ENCODE results near the gene GTF3C2.

The GTF3C2 gene

DNA sequence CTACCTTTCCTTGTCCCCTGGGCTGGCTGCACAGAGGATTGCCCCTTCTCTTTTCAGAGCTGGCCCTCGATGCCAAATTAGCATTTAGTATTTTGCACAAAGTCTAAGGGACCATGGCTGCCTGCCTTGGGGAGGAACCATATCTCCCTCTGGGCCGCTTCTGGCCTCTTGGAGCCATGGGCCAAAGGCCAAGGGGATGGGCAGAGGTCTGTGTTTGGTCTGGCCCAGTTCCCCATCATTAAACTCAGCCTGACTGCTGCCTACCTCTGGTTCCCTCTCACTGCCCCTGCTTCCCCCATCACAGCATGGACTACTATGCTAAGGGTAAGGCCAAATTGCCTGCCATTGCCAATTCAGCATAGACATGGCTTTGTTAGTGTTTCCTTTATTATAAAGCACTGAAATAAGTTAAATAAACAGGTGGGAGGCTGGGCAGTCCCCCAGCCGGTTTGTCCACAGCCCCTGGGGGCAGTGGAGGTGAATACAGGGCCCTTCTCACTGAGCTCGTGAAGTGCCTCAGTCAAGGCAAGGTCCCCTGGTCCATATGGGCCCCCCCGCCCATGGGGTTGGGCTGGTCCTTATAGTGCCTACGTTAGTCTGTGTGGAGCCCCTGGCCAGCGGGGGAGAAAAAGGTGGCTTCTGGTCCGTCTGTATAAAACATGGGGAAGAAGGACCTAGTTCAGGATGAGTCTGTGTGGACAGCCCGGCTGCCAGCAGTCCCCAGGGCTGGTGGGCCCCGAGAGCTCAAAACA, 20.5 kb upstream of the GTF3C2 start:
- no peak overlapping the region for H3K4me3 Mint-ChIP-seq
- peaks cover 51% of the 10 kb centered on the region for H3K4me1 Mint-ChIP-seq
- H3K9me3 Mint-ChIP-seq = no peaks in the 10 kb centered on the region
- no peak overlapping the region for H3K27ac Mint-ChIP-seq
- no peaks in the 10 kb centered on the region for H3K27me3 Mint-ChIP-seq
- peaks cover 17% of the 10 kb centered on the region for H3K36me3 Mint-ChIP-seq

DNA sequence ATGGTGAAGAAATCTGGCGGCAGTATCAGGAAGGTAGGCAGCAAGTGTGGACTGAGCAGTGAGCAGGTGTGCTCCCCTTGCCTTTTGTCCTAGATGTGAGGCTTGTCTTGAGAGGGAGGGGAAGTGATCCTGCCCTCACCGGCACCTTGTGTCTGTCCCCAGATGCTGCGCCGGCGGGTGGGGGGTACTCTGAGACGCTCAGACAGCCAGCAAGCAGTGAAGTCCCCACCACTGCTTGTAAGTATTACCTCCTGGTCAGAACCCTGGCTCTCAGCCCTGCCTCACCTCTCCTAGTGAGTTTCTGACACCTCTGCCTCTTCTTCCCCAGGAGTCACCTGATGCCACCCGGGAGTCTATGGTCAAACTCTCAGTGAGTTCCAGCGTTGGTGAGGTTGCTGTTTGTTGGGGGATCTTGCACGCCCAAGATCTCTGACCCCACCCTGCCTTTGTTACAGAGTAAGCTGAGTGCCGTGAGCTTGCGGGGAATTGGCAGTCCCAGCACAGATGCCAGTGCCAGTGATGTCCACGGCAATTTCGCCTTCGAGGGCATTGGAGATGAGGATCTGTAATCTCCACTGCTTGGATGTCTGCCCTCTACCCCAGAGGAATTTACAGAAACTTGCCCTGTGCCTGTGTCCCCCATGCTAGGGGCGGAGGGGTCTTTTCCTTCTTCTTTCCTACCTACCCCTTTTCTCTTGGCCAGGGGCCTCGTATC, 19.7 kb upstream of the GTF3C2 start:
- Mint-ChIP-seq H3K4me1 (peaks cover 51% of the 10 kb centered on the region), H3K36me3 (peaks cover 18% of the 10 kb centered on the region), H3K4me3 (no peak overlapping the region), H3K9me3 (no peaks in the 10 kb centered on the region), H3K27me3 (no peaks in the 10 kb centered on the region), H3K27ac (no peak overlapping the region)

DNA sequence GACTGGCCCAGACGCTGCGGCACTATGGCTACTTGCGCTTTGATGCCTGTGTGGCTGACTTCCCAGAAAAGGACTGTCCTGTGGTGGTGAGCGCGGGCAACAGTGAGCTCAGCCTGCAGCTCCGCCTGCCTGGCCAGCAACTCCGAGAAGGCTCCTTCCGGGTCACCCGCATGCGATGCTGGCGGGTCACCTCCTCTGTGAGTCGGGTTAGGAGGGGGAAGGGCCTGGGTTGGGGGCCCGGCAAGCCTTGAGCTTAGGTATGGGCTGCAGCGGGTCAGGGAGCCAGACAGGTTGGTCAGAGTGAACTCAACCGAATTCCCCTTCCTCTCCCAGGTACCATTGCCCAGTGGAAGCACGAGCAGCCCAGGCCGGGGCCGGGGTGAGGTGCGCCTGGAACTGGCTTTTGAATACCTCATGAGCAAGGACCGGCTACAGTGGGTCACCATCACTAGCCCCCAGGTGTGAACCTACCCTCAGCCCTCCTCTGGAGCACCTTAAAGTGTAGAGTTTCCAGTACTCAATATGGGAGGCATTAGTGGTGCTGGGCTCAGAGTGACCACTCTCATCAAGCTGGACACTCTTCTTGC, 19.0 kb upstream of the GTF3C2 start:
- no peak overlapping the region for H3K4me3 Mint-ChIP-seq
- H3K9me3 Mint-ChIP-seq = no peaks in the 10 kb centered on the region
- H3K27ac Mint-ChIP-seq = no peak overlapping the region
- peaks cover 45% of the 10 kb centered on the region for H3K4me1 Mint-ChIP-seq
- peaks cover 19% of the 10 kb centered on the region for H3K36me3 Mint-ChIP-seq
- H3K27me3 Mint-ChIP-seq = no peaks in the 10 kb centered on the region

DNA sequence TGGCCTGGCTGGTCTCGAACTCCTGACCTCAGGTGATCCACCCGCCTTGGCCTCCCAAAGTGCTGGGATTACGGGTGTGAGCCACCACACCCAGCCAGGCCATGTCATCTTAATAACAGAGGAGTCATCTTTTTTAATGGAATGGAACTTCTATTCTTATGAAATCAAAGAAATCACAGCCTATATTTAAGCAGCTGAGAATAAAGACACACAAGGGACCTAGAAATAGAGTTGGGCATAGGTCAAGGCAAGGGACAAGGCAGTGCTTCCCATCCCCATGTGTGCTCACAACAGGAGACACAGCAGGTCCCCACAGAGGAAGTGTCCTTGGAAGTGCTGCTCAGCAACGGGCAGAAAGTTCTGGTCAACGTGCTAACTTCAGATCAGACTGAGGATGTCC, 17.0 kb upstream of the GTF3C2 start:
- Mint-ChIP-seq H3K36me3 (peaks cover 21% of the 10 kb centered on the region), H3K9me3 (no peaks in the 10 kb centered on the region), H3K27ac (no peak overlapping the region), H3K27me3 (no peaks in the 10 kb centered on the region), H3K4me3 (no peak overlapping the region), H3K4me1 (peaks cover 43% of the 10 kb centered on the region)

DNA sequence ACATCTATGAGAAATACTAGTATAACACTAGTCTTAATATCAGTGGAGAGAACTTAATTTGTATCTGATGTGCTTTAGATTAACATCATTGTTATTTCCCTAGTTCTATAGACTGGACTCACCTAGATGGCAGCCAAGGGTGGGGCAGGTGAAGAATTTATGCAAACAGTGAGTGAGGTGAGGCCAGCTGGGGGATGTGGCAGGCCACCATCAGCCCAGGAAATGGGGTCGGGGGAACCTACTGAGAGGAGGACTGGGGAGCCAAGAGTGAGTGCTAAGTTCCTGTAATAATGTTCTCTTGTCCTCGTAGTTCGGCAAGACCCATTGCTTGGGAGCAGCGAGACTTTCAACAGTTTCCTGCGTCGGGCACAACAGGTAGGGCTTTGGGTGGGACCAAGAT, 16.4 kb upstream of the GTF3C2 start:
- H3K9me3 Mint-ChIP-seq = no peaks in the 10 kb centered on the region
- H3K27ac Mint-ChIP-seq = peak overlapping the region; percentile 39
- no peaks in the 10 kb centered on the region for H3K27me3 Mint-ChIP-seq
- H3K4me1 Mint-ChIP-seq = peaks cover 45% of the 10 kb centered on the region
- peak overlapping the region; percentile 11 for H3K4me3 Mint-ChIP-seq
- peaks cover 21% of the 10 kb centered on the region for H3K36me3 Mint-ChIP-seq

DNA sequence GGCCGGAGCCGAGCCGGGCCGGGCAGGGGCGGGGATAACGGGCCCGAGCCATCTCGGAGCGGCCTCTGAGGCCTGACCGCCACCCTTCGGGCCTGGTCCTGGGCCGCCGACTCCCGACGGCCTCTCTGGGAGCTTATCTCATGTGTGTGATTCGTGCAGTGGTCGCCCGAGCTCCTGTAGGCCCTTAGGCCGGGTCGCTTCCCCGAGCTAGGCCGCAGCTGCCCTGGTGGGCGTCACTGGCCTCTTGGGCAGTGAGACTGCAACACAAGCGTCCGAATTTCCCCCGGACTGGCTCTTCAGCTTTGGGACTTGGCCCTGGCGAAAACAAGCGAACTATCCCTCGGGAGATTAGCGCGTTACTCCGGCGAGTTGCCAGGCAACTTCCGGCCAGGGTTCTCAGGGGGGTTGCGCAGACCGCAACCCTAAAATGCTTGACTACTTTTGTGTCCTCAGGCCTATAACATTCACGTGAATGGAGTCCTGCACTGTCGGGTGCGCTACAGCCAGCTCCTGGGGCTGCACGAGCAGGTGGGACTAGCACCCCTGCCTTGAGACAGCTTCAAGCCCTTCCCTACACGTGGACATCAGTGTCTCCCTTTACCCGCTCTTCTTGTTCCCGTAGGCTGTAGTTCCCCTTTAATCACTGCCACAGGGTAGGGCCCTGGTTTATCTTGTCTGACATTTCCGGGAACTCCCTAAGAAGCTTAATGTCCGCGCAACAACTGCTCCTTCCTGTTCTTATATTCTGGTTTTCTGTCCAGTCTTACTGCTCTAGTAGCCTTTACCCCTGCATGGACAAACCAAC, 14.5 kb upstream of the GTF3C2 start:
- peak overlapping the region; percentile 98 for H3K27ac Mint-ChIP-seq
- H3K36me3 Mint-ChIP-seq = peaks cover 26% of the 10 kb centered on the region
- H3K9me3 Mint-ChIP-seq = no peaks in the 10 kb centered on the region
- peaks cover 41% of the 10 kb centered on the region for H3K4me1 Mint-ChIP-seq
- no peaks in the 10 kb centered on the region for H3K27me3 Mint-ChIP-seq
- H3K4me3 Mint-ChIP-seq = peak overlapping the region; percentile 89

DNA sequence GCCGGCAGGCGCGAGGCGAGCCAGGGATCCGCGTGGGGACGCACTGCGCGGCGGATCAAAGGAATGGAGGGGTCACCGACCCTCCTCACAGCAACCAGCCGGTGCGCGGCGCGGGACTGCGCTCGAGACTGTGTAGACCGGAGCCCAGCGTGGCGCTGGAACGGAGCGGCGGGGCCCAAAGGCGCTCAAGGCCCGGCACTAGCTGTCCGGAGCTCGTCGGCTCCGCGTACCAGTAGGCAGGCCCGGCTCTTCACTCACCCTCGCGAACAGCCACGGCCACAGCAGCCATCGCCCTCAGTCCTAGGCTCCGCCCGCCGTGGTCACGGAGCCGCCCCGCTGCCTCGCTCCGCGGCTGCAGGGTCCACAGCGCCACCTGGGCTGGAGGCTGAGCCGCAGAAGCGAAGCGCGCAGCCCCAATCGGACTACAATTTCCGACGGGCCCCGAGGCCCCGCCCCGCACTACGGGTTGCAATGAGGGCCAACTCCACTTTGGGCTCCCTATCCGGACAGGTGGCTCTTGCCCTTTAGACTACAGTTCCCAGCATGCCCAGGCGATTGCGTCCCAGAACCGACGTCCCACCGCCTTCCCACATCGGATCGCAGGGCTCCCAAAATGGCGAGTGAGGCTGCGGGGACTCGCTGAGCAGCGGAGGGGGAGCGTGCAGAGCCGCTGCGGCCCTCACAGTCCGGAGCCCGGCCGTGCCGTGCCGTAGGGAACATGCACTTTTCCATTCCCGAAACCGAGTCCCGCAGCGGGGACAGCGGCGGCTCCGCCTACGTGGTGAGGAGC, 13.7 kb upstream of the GTF3C2 start, which contains the start of the genes EIF2B4 and SNX17:
Gene EIF2B4, minus strand, starts transcription at position 313 of the 790 bp plus-strand sequence. Its CDS starts 24 bp downstream, at position 289.
Gene SNX17, plus strand, starts transcription at position 591 of the 790 bp plus-strand sequence. Its CDS starts 128 bp downstream, at position 719.
- Mint-ChIP-seq H3K4me1 (peaks cover 38% of the 10 kb centered on the region), H3K36me3 (peaks cover 26% of the 10 kb centered on the region), H3K4me3 (peak within 1 kb of the TSS; percentile 89), H3K27me3 (no peaks in the 10 kb centered on the region), H3K27ac (peak within 1 kb of the TSS; percentile 98), H3K9me3 (no peaks in the 10 kb centered on the region)

DNA sequence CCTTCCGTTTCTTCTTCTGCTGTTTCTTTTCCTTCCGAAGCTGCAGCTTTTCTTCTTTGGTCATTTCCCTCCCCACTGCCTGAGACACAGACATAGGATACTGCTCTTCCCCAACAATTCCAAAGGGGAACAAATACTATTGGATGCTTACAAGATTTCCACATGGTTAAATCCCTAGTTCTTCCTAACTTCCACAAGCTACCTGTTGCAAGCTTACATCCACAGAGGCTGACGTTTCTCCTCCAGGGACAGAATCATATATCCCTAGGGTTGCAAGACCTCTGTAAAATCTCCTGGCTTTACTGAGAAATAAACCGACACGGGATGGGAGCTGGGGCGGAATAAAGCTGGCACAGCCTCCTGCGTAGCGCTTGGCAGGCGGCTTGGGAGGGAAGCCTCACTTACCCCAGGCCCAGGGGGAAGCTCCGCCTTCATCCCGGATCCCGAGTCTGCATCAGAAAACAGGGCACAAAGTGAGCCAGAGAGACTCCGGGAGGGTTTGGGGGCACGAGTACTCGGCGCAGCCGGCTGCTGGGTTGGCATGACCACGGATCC, 13.0 kb upstream of the GTF3C2 start:
- no peaks in the 10 kb centered on the region for H3K9me3 Mint-ChIP-seq
- H3K36me3 Mint-ChIP-seq = peaks cover 25% of the 10 kb centered on the region
- peaks cover 35% of the 10 kb centered on the region for H3K4me1 Mint-ChIP-seq
- peak overlapping the region; percentile 89 for H3K4me3 Mint-ChIP-seq
- H3K27me3 Mint-ChIP-seq = no peaks in the 10 kb centered on the region
- peak overlapping the region; percentile 81 for H3K27ac Mint-ChIP-seq

DNA sequence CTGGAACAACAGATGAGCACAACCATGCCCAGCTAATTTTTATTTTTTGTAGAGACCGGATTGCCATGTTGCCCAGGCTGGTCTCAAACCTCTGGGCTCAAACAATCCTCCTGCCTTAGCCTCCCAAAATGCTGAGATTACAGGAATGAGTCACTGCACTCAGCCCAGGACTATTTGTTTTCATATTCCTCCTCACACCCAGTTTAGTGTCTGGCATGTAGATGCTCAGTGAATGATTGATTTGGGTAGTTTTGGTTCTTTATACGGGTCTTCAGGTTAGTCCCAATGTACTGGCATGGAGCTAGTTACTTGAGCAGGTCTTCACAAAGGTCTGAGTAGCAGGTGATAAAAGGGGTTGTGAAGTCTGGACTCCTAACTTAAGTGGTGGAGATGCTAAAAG, 7.4 kb upstream of the GTF3C2 start:
- Mint-ChIP-seq H3K27me3 (no peaks in the 10 kb centered on the region), H3K4me1 (peaks cover 5% of the 10 kb centered on the region), H3K27ac (no peak overlapping the region), H3K9me3 (no peaks in the 10 kb centered on the region), H3K36me3 (peaks cover 10% of the 10 kb centered on the region), H3K4me3 (no peak overlapping the region)

DNA sequence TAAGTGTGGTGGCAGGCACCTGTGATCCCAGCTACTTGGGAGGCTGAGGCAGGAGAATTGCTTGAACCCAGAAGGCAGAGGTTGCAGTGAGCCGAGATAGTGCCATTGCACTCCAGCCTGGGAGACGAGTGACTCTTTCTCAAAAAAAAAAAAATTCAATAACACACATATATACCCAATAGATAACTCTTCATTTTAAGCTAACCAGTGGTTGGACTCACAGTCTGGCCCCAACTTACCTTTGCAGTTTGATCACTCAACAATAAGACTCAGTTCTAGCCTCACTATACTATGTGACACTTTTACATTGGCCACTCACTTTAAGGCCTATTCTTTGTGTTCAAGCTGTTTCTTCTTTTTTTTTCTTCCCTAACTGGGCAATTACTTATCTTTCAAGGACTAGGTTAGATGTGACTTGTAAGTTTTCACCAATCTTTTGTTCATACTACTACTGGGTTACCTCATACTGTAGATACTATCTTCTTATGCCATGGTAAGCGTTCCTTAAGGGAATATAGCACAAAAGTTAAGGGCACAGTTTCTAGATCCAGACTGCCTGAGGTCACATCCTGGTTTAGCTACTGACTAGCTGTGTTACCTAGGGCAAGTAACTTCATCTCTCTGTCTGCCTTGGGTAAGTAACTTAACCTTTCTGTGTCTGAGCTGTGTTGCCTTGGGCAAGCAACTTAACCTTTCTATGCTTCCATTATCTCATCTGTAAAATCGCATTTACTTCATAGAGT, 6.3 kb upstream of the GTF3C2 start:
- Mint-ChIP-seq H3K4me3 (no peak overlapping the region), H3K4me1 (peaks cover 9% of the 10 kb centered on the region), H3K27me3 (no peaks in the 10 kb centered on the region), H3K27ac (no peak overlapping the region), H3K9me3 (no peaks in the 10 kb centered on the region), H3K36me3 (peaks cover 12% of the 10 kb centered on the region)

DNA sequence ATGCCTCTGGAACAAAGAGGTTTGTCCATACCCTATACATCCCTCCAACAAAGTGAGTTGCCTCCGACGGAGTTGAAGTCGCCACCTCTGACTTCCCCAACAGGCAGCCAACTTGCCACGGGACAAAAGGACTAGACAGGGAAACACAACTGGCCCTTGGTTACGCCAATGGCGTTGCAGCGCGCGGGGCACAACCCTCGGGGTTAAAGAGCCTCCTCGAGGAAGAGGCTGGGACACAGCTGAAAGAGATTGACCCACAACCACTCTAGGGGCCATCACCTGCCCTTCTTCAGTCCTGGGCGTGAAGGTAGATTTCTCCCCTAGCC, 545 bp downstream of the GTF3C2 start:
- peak overlapping the region; percentile 98 for H3K4me3 Mint-ChIP-seq
- peaks cover 5% of the 10 kb centered on the region for H3K36me3 Mint-ChIP-seq
- no peaks in the 10 kb centered on the region for H3K9me3 Mint-ChIP-seq
- H3K27ac Mint-ChIP-seq = peak overlapping the region; percentile 99
- no peaks in the 10 kb centered on the region for H3K27me3 Mint-ChIP-seq
- peaks cover 60% of the 10 kb centered on the region for H3K4me1 Mint-ChIP-seq

DNA sequence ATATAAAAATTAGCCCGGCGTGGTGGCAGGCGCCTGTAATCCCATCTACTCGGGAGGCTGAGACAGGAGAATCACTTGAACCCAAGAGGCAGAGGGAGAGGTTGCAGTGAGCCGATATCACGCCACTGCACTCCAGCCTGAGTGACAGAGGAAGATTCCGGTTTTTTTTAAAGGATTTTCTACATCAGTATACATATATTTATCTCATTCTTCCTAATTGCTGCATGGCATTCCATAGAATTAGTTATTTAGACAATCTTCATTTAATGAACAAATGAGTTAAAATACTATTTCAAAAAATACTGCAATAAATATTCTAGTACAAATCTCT, 2.0 kb downstream of the GTF3C2 start:
- Mint-ChIP-seq H3K9me3 (no peaks in the 10 kb centered on the region), H3K27me3 (no peaks in the 10 kb centered on the region), H3K36me3 (peaks cover 5% of the 10 kb centered on the region), H3K27ac (no peak overlapping the region), H3K4me1 (peaks cover 67% of the 10 kb centered on the region), H3K4me3 (peak overlapping the region; percentile 38)

DNA sequence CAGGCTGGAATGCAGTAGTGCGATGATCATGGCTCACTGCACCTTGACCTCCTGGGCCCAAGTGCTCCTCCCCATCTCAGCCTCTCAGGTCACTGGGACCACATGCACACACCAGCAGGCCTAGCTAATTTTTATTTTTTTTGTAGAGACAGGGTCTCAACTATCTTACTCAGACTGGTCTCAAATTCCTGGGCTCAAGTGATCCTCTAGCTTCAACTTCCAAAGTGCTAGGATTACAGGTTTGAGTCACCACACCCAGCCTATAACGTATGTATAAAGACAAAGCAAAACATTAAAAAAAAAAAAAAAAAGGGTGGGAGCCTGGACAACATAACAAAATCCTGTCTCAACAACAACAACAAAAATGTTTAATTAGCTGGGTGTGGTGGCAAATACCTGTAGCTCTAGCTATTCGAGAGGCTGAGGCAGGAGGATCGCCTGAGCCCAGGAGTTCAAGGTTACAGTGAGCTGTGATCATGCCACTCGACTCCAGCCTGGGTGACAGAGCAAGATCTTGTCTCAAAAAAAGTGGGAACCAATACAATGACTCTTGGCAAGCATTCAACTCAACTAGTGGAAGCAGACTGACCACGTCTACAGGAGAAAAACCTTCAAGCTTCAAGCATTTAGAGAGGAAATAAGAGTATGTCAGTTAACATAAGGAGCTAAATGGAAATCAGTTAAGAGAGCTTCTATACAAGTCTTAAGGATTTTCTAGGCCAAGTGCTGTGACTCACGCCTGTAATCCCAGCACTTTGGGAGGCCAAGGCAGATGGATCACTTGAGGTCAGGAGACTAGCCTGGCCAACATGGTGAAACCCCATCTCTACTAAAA, 2.6 kb downstream of the GTF3C2 start:
- Mint-ChIP-seq H3K36me3 (peaks cover 7% of the 10 kb centered on the region), H3K9me3 (no peaks in the 10 kb centered on the region), H3K4me1 (peaks cover 71% of the 10 kb centered on the region), H3K27me3 (no peaks in the 10 kb centered on the region), H3K27ac (peak overlapping the region; percentile 62), H3K4me3 (peak overlapping the region; percentile 38)
